GM10266 (cell line): ENCODE measurements around the gene PARP1.
A peak's percentile ranks its signal among the peaks of the same experiment; 100 is the strongest.

ENCODE experiments used
- DNase-seq: peaks from one replicate; pipeline ENCODE4 v3.0.0; 2012; ENCODE audit errors: extremely low spot score
- TF ChIP-seq, protein P1 (sequence below): IDR thresholded peaks from 2 replicates; pipeline ENCODE4 v1.5.1; 2012; ENCODE audit warnings: mild to moderate bottlenecking, low read depth; ENCODE audit not compliant: control insufficient read depth, insufficient read depth; ENCODE audit errors: missing control alignments

Gene PARP1

DNA sequence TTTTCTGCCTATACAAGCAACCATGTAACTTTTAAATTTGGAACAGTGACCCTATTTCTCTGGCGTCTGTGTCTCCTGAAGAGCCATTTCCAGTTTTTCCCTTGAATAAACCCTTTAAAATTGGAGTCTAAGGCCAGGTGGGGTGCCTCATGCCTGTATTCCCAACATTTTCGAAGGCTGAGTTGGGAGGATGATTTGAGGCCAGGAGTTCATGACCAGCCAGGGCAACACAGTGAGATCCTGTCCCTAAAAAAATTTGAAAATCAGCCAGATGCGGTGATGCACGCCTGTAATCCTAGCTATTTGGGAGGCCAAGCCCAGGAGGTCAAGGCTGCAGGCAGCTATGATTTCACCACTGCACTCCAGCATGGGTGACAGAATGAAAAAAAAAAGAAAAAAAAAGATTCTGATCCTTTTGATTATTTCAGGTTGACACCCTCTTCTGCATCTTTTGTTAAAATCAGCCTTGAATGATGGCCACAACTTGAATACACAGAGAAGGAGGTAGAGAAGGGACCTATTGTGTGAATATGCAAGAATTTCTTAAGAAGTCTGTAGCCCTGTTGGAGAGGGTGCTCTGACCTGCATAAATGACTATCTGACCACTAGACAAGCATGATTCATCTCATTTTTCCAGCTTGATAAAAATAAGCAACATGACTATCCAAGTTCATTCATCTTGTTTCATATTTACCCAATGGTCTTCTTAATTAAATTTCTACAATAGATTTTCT is 40.2 kb upstream of the PARP1 start:
- TF ChIP-seq, protein P1, sequence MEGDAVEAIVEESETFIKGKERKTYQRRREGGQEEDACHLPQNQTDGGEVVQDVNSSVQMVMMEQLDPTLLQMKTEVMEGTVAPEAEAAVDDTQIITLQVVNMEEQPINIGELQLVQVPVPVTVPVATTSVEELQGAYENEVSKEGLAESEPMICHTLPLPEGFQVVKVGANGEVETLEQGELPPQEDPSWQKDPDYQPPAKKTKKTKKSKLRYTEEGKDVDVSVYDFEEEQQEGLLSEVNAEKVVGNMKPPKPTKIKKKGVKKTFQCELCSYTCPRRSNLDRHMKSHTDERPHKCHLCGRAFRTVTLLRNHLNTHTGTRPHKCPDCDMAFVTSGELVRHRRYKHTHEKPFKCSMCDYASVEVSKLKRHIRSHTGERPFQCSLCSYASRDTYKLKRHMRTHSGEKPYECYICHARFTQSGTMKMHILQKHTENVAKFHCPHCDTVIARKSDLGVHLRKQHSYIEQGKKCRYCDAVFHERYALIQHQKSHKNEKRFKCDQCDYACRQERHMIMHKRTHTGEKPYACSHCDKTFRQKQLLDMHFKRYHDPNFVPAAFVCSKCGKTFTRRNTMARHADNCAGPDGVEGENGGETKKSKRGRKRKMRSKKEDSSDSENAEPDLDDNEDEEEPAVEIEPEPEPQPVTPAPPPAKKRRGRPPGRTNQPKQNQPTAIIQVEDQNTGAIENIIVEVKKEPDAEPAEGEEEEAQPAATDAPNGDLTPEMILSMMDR = no peak
- DNase-seq = no peak

DNA sequence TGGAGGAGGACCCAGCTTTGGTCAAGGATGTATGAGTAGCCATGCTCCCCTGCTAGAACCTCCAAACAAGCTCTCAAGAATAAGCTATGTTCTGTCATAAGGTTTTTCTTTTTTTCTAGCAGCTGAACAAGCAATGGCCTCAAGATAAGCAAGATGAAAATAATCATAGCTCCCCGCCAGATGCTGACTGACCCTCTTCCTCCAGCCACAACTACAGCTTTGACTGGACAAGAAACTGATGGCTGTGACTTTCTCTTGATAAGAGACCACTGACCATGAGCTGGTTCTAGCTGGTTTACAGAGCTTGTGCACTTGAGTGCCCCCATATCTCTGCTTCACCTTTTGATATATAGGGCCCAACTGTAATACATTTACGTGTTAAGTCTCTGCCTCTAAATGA is 38.2 kb upstream of the PARP1 start:
- TF ChIP-seq, protein P1 = no peak
- DNase-seq = no peak

DNA sequence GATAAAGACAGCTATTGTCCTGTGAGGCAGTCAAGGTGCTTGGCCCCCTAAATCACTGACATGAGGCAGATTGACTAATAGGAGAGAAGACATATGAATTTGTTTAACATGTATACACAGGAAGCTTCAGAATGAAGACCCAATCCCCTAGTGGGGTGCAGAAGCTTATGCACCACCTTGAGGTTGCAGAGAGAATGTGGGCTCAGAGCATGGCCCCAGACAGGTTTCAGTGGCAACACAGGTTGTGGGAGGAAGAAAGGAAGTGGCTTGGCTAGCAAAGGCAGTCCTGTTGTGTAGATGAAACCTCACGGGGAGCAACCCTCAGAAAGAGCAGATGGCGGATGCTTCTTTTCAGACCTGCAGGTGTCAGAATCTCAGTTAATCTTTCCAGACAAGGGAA is 37.0 kb upstream of the PARP1 start:
- TF ChIP-seq, protein P1 = peak; percentile 30
- peak; percentile 73 for DNase-seq

DNA sequence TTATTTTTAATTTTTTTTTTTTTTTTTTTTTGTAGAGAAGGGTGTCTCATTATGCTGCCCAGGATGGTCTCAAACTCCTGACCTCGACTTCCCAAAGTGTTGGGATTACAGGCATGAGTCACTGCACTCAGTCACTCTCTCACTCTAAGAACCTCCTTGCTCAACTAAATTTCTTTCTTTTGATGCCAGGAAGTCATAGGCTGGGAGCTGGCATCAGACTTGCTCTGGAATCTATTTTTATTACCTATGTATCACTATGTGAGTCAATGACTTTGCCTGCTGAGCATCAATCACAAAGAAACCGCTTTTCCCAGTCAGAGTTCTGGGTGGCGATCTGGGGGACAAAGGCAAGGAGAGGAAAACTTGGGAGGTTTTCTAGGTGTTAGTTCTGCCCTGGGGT is 35.5 kb upstream of the PARP1 start:
- no peak for DNase-seq
- TF ChIP-seq, protein P1 = no peak

DNA sequence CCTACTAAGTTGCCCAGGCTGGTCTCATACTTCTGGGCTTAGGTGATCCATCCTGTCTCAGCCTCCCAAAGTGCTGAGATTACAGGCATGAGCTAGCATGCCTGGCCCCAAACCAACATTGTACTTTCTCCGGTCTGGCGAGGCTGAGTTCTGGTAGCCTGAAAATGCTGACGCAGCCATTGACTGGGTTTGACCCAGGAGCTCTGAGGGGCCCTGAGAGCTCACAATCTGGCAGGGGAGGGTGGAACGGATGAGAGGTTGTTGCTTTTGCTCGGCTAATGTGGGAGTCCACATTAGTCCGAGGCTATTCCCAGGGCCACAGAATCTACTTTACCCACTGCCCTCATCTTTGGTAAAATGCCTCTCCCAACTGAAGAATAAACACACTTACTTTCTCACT is 35.1 kb upstream of the PARP1 start:
- TF ChIP-seq, protein P1 = no peak
- no peak for DNase-seq

DNA sequence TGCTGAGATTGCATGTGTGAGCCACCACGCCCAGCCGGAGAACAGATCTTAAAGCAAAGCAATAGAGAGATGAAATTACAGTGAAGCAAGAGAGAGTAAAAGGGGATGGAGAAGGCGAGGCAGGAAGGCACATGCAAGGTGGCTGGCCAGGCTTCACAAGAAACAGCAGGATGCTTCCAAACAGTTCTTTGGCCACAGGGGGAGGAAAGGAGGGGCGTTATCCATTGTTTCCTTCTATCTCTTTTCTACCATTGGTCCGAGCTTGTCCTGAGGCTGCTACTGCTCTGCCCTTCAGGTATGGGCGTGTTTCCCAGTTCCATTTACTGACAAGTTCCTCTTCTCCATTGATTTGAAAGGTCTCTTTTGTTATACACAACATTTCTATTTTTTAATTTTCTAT is 33.7 kb upstream of the PARP1 start:
- TF ChIP-seq, protein P1 = no peak
- no peak for DNase-seq

DNA sequence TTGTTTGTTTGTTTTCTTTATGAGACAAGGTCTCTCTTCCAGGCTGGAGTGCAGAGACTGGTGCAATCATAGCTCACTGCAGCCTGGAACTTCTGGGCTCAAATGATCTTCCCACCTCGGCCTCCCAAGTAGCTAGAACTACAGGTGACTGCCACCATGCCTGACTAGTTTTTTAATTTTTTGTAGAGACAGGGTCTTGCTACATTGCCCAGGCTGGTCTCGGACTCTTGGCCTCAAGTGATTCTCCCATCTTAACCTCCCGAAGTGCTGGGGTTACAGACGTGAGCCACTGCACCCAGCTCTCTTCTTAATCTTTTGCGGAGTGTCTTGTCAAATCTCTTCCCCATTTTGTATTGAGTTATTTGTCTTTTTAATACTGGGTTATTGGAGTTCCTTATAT is 32.6 kb upstream of the PARP1 start:
- no peak for DNase-seq
- TF ChIP-seq, protein P1 = no peak
